IMR-90 (cell line): ENCODE measurements around the gene MLLT3. TPM values are rescaled to one million over a fixed set of nuclear protein-coding genes. Genes with fewer than 3 reads are reported as not detected.

Source experiments
- ATAC-seq: fragments of 200-7000 bp; cut with Tn5 transposase; 2 replicates; pipeline ENCODE4 v1.9.1; 2020; ENCODE audit warnings: low read depth, mild to moderate bottlenecking, moderate library complexity
- BruUV-seq: library from RNA; stranded (reverse); fragments of 400-500 nt; replicated peaks from 2 replicates; lab custom pipeline; 2021; lab: Mats Ljungman, UMichigan
- CTCF ChIA-PET: fragments of 300-600 bp; formaldehyde crosslinking; extraction: SDS; loops from one replicate; lab custom pipeline; 2021; ENCODE audit warnings: antibody characterized with exemption; lab: Yijun Ruan, JAX
- POLR2A ChIA-PET: fragments of 300-600 bp; sonication (Branson Sonifier 250); formaldehyde crosslinking; loops from one replicate; lab custom pipeline; 2022; ENCODE audit warnings: antibody characterized with exemption; ENCODE audit not compliant: unreplicated experiment; lab: Charles Lee
- DNase-seq: peaks from one replicate; pipeline ENCODE4 v3.0.0; 2013
- H2AFZ ChIP-seq: replicated peaks from 2 replicates; pipeline ENCODE3; 2013; ENCODE audit warnings: low read length, mild to moderate bottlenecking; ENCODE audit not compliant: poor library complexity
- H2AK5ac ChIP-seq: 2 replicates; pipeline ENCODE4 v1.6.1; 2013; ENCODE audit warnings: low read depth, low read length, inconsistent platforms
- H2AK9ac ChIP-seq: replicated peaks from 2 replicates; pipeline ENCODE3; 2013; ENCODE audit warnings: mild to moderate bottlenecking, low read depth, low read length, moderate library complexity; ENCODE audit not compliant: poor library complexity
- H2BK120ac ChIP-seq: 2 replicates; pipeline ENCODE4 v1.6.1; 2013; ENCODE audit warnings: low read depth, low read length, inconsistent platforms
- H2BK15ac ChIP-seq: 3 replicates; pipeline ENCODE4 v1.6.1; 2013; ENCODE audit warnings: low read depth, low read length, inconsistent platforms
- H2BK20ac ChIP-seq: 2 replicates; pipeline ENCODE4 v1.6.1; 2013; ENCODE audit warnings: low read depth, mild to moderate bottlenecking, inconsistent platforms, low read length, moderate library complexity
- H2BK5ac ChIP-seq: 2 replicates; pipeline ENCODE4 v1.6.1; 2013; ENCODE audit warnings: mild to moderate bottlenecking, low read depth, low read length, inconsistent platforms; ENCODE audit not compliant: poor library complexity, severe bottlenecking
- H3K14ac ChIP-seq: replicated peaks from 2 replicates; pipeline ENCODE4 v1.6.1; 2013; ENCODE audit warnings: low read depth, low read length, inconsistent platforms
- H3K18ac ChIP-seq: 2 replicates; pipeline ENCODE4 v1.6.1; 2013; ENCODE audit warnings: low read depth, low read length, control low read depth
- H3K23ac ChIP-seq: 2 replicates; pipeline ENCODE4 v1.6.1; 2013; ENCODE audit warnings: low read depth, low read length, inconsistent platforms
- H3K27ac ChIP-seq: 2 replicates; pipeline ENCODE4 v1.5.1; 2013; ENCODE audit warnings: mild to moderate bottlenecking, control low read depth, low read length; ENCODE audit not compliant: insufficient read depth
- H3K27me3 ChIP-seq: 2 replicates; pipeline ENCODE4 v1.6.1; 2013; ENCODE audit warnings: low read length; ENCODE audit not compliant: control insufficient read depth, insufficient read depth
- H3K36me3 ChIP-seq: 2 replicates; pipeline ENCODE4 v1.6.1; 2013; ENCODE audit warnings: low read length, mixed read lengths; ENCODE audit not compliant: control insufficient read depth, insufficient read depth
- H3K4ac ChIP-seq: 2 replicates; pipeline ENCODE4 v1.6.1; 2013; ENCODE audit warnings: low read depth, low read length, inconsistent platforms
- H3K4me1 ChIP-seq: 2 replicates; pipeline ENCODE4 v1.6.1; 2013; ENCODE audit warnings: low read length, mixed read lengths; ENCODE audit not compliant: control insufficient read depth, insufficient read depth
- H3K4me2 ChIP-seq: 2 replicates; pipeline ENCODE4 v1.6.1; 2013; ENCODE audit warnings: low read depth, mild to moderate bottlenecking, control low read depth, low read length, moderate library complexity
- H3K4me3 ChIP-seq: 2 replicates; pipeline ENCODE4 v1.5.1; 2013; ENCODE audit warnings: low read depth, mild to moderate bottlenecking, control low read depth, low read length, moderate library complexity; ENCODE audit not compliant: insufficient read depth
- H3K56ac ChIP-seq: 2 replicates; pipeline ENCODE4 v1.6.1; 2013; ENCODE audit warnings: low read length, inconsistent platforms; ENCODE audit not compliant: insufficient read depth; ENCODE audit errors: extremely low read depth
- H3K79me1 ChIP-seq, 2 experiments: 2 replicates each; pipeline ENCODE4 v1.6.1; 2013; ENCODE audit warnings: low read length in 2 of 2, inconsistent platforms in 1 of 2, low read depth in 1 of 2
- H3K9ac ChIP-seq: 2 replicates; pipeline ENCODE4 v1.6.1; 2013; ENCODE audit warnings: low read depth, low read length, control low read depth
- H3K9me1 ChIP-seq: 2 replicates; pipeline ENCODE4 v1.6.1; 2013; ENCODE audit warnings: low read length, inconsistent platforms; ENCODE audit not compliant: insufficient read depth
- H3K9me3 ChIP-seq: 2 replicates; pipeline ENCODE4 v1.6.1; 2013; ENCODE audit warnings: low read length; ENCODE audit not compliant: control insufficient read depth, insufficient read depth
- H4K20me1 ChIP-seq: 2 replicates; pipeline ENCODE4 v1.6.1; 2013; ENCODE audit warnings: low read length, inconsistent platforms; ENCODE audit not compliant: insufficient read depth
- H4K5ac ChIP-seq: 2 replicates; pipeline ENCODE4 v1.6.1; 2013; ENCODE audit warnings: mild to moderate bottlenecking, low read depth, low read length, control low read depth
- H4K8ac ChIP-seq, 2 experiments: 2 replicates each; pipeline ENCODE4 v1.6.1; 2013; ENCODE audit warnings: low read depth in 2 of 2, low read length in 2 of 2, control low read depth in 1 of 2, inconsistent platforms in 1 of 2
- H4K91ac ChIP-seq: 2 replicates; pipeline ENCODE4 v1.6.1; 2013; ENCODE audit warnings: low read depth, low read length, inconsistent platforms; ENCODE audit not compliant: insufficient read depth
- BHLHE40 ChIP-seq: fragments of 150-350 bp; IDR thresholded peaks from 2 replicates; pipeline ENCODE4 v1.6.1; 2016; ENCODE audit warnings: mild to moderate bottlenecking, low read depth, low read length
- CEBPB ChIP-seq: IDR thresholded peaks from 2 replicates; pipeline ENCODE4 v1.6.1; 2012; ENCODE audit warnings: low read depth, low read length, improper control_type of control experiment
- CHD1 ChIP-seq: IDR thresholded peaks from 2 replicates; pipeline ENCODE4 v1.6.1; 2012; ENCODE audit warnings: low read depth, low read length, improper control_type of control experiment
- CTCF ChIP-seq: conservative IDR thresholded peaks from 2 replicates; pipeline ENCODE4 v1.5.1; 2012; ENCODE audit warnings: mild to moderate bottlenecking, low read depth, low read length, improper control_type of control experiment
- FOS ChIP-seq: fragments of 150-350 bp; IDR thresholded peaks from 2 replicates; pipeline ENCODE4 v1.6.1; 2016; ENCODE audit warnings: low read depth, low read length
- MAFK ChIP-seq: IDR thresholded peaks from 2 replicates; pipeline ENCODE4 v1.6.1; 2012; ENCODE audit warnings: low read depth, low read length, improper control_type of control experiment
- MAZ ChIP-seq: IDR thresholded peaks from 2 replicates; pipeline ENCODE4 v1.6.1; 2012; ENCODE audit warnings: low read depth, mild to moderate bottlenecking, low read length, improper control_type of control experiment, moderate library complexity, borderline replicate concordance
- MXI1 ChIP-seq: IDR thresholded peaks from 2 replicates; pipeline ENCODE4 v1.6.1; 2012; ENCODE audit warnings: low read depth, mild to moderate bottlenecking, low read length, moderate library complexity, borderline replicate concordance
- NFE2L2 ChIP-seq: fragments of 150-350 bp; IDR thresholded peaks from 2 replicates; pipeline ENCODE4 v1.6.1; 2016; ENCODE audit warnings: low read depth, mild to moderate bottlenecking, low read length
- POLR2A ChIP-seq: IDR thresholded peaks from 2 replicates; pipeline ENCODE4 v1.6.1; 2012; ENCODE audit warnings: mild to moderate bottlenecking, low read depth, low read length
- RAD21 ChIP-seq: IDR thresholded peaks from 2 replicates; pipeline ENCODE4 v1.6.1; 2012; ENCODE audit warnings: low read length, improper control_type of control experiment
- RCOR1 ChIP-seq: IDR thresholded peaks from 2 replicates; pipeline ENCODE4 v1.6.1; 2012; ENCODE audit warnings: mild to moderate bottlenecking, low read length, improper control_type of control experiment; ENCODE audit not compliant: insufficient replicate concordance
- RFX5 ChIP-seq: IDR thresholded peaks from 2 replicates; pipeline ENCODE4 v1.8.0; 2012; ENCODE audit warnings: low read depth, mild to moderate bottlenecking, low read length, moderate library complexity
- SMC3 ChIP-seq: fragments of 150-350 bp; IDR thresholded peaks from 2 replicates; pipeline ENCODE4 v1.6.1; 2016; ENCODE audit warnings: low read depth, mild to moderate bottlenecking, antibody characterized with exemption, low read length, moderate library complexity
- USF2 ChIP-seq: fragments of 150-350 bp; IDR thresholded peaks from 2 replicates; pipeline ENCODE4 v1.6.1; 2017; ENCODE audit warnings: mild to moderate bottlenecking, antibody characterized with exemption, low read length, low read depth
- WGBS, 2 experiments: methylation state at CpG; one replicate each; pipeline versions ENCODE4 v1.1.5 to v1.1.7; 2013; ENCODE audit warnings: missing lambda C conversion rate in 2 of 2; ENCODE audit not compliant: insufficient read length in 1 of 2; ENCODE audit errors: extremely low coverage in 2 of 2; 5-methylcytosine and 5-hydroxymethylcytosine counted together
- dilution Hi-C: fragments of 300-500 bp; cut with HindIII; formaldehyde crosslinking; loops from one replicate; pipeline ENCODE4 v1.14.3; 2018; ENCODE audit warnings: low sequenced_read_pairs; ENCODE audit not compliant: unreplicated experiment
- in situ Hi-C: fragments of 300-500 bp; cut with MboI; formaldehyde crosslinking; loops from 3 replicates; pipeline ENCODE4 v1.14.3; 2019; ENCODE audit warnings: low sequenced_read_pairs, inconsistent platforms, mixed read lengths
- intact Hi-C: fragments of 100-400 bp; cut with micrococcal nuclease; formaldehyde crosslinking; loops from 2 replicates; pipeline ENCODE4 v1.10.0; 2022
- polyA plus RNA-seq, 3 experiments: library from polyadenylated mRNA; depleted of rRNA; stranded (reverse); fragments of >200 nt; gene quantifications; 2 replicates each; pipeline ENCODE4 v1.2.3, GENCODE V29; 2012; ENCODE audit warnings: low replicate concordance in 1 of 3
- total RNA-seq: library from RNA; depleted of rRNA; stranded (reverse); fragments of >200 nt; gene quantifications from 2 replicates; pipeline ENCODE4 v1.2.3, GENCODE V29; 2012
- TF ChIP-seq, protein P1 (sequence below): fragments of 150-350 bp; IDR thresholded peaks from 2 replicates; pipeline ENCODE4 v1.6.1; 2016; ENCODE audit warnings: low read depth, mild to moderate bottlenecking, low read length, moderate library complexity, borderline replicate concordance

The MLLT3 gene
- total and polyA plus RNA-seq, 2 of the 4 experiments (the other 2 are of a cell fraction) = 10.4 to 21.1 TPM

DNA sequence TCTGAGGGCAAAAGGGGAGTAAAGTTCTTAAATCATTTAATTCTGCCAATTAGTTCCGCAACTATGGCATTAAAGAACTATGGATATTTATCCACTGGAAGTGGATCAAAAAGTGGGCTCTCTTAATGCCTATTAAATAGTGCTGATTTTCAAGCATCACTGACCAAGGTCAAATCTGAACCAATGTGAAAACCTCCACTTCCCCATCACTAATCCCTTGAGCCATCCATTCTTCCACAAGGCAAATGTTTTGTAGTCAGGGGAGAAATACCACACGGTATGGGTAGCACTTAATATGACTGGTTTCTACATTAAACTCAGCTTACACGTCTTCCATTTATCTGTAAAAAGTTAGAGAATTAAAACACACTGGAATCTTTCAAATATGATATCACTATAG is 57.6 kb downstream of the MLLT3 start:
- Histone ChIP-seq H3K9me1 (peaks cover 2% of the 10 kb centered on the region), H3K4me2 (no peak overlapping the region), H3K27me3 (no peaks in the 10 kb centered on the region), H3K9ac (no peak overlapping the region), H2BK120ac (no peak overlapping the region), H3K56ac (no peak overlapping the region), H3K23ac (no peak overlapping the region), H3K18ac (no peak overlapping the region), H2AFZ (no peak overlapping the region), H3K4me1 (peaks cover 6% of the 10 kb centered on the region; the same call in 1 of the 2 replicates), H4K5ac (no peak overlapping the region), H2AK5ac (no peak overlapping the region), H2BK15ac (no peak overlapping the region), H3K27ac (no peak overlapping the region), H2AK9ac (no peak overlapping the region), H2BK20ac (no peak overlapping the region), H3K9me3 (no peaks in the 10 kb centered on the region), H3K36me3 (no peaks in the 10 kb centered on the region), H3K4ac (no peak overlapping the region), H3K79me1 (peaks cover 29 to 60% of the 10 kb centered on the region in 2 experiments), H4K8ac (no peak overlapping the region), H2BK5ac (no peak overlapping the region), H3K14ac (no peak overlapping the region), H4K20me1 (no peaks in the 10 kb centered on the region), H4K91ac (no peak overlapping the region), H3K4me3 (no peak overlapping the region)
- dilution Hi-C loops (no loop called here), intact Hi-C loops (loop anchor here (5.0 kb wide), 2 partner anchors 33 to 418 kb away; no protein-coding TSS in a partner anchor), in situ Hi-C loops (no loop called here)
- no peak for ATAC-seq
- WGBS, 2 experiments = no CpG with 5 or more reads among the region's 3 CpGs
- CTCF ChIA-PET = no interaction called here
- TF ChIP-seq RAD21 (no peak), MAZ (no peak), CHD1 (no peak), SMC3 (no peak), BHLHE40 (no peak), RCOR1 (no peak), USF2 (no peak), MAFK (no peak), POLR2A (no peak), FOS (no peak), RFX5 (no peak), NFE2L2 (no peak), MXI1 (no peak), CEBPB (no peak), CTCF (no peak)
- TF ChIP-seq, protein P1, sequence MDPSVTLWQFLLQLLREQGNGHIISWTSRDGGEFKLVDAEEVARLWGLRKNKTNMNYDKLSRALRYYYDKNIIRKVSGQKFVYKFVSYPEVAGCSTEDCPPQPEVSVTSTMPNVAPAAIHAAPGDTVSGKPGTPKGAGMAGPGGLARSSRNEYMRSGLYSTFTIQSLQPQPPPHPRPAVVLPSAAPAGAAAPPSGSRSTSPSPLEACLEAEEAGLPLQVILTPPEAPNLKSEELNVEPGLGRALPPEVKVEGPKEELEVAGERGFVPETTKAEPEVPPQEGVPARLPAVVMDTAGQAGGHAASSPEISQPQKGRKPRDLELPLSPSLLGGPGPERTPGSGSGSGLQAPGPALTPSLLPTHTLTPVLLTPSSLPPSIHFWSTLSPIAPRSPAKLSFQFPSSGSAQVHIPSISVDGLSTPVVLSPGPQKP = no peak
- BruUV-seq = no TSS peak
- POLR2A ChIA-PET = no interaction called here
- no peak for DNase-seq
